Amygdala (tissue), 56 donors: Measurements from ENCODE around the gene TATDN2.
A peak's percentile ranks its signal among the peaks of the same experiment; 100 is the strongest.

Source experiments
- DNase-seq, 56 donors: peaks; one replicate each; lab custom pipeline; 2025; lab: John Stamatoyannopoulos, UW

TATDN2 gene

DNA sequence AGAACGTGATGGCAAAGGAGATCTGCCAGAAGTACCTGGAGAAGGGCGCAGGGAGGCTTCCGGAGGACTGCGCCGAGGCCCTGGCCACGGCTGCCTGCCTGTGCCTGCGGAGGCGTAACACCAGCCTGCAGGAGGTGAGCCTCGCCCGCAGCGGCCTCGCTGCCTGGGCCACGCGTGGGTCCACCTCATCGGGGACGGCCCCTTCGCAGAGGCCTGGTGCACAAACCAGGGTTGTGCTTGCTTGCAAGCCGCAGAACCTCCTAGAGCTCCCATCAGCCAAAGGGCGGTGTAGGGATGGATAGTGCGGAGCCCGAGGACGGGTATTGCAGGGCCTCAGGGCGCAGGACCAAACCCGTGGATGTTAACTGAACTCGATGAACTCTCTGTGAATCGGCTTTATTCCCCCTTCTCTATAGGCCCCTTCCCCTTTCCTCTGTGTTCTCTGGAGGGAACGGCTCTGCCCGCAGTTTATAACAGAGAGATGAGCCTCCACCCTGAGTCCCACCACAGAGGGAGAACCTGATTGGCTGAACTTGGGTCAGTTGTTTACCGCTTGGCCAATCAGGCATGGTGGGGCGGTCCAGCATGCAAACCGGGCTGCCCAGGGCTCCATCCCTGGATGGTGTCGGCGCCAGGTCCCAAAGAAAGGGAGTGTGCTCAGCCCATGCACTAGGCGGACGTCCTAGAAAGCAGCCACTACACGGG, 13.6 kb upstream of the TATDN2 start:
- DNase-seq, result no peak

DNA sequence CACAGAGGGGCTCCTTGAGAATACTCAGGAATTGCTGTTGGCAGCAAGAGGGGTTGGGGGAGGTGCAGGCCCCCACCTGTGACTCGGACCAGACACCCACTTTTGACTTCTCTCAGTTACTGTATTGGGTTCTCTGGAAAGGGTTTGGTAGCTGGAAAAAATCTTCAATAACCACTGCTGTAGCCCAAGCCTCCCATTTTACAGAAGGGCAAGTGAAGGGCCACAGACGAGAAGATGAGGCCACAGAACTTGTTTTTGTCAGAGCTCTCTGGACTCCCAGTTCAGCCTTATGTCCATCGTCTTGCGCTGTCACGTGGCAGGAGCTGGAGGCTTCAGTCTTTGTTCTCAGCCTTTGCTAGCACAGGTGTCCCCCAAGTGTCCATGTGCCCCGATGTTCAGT, 12.7 kb upstream of the TATDN2 start:
- no peak for DNase-seq

DNA sequence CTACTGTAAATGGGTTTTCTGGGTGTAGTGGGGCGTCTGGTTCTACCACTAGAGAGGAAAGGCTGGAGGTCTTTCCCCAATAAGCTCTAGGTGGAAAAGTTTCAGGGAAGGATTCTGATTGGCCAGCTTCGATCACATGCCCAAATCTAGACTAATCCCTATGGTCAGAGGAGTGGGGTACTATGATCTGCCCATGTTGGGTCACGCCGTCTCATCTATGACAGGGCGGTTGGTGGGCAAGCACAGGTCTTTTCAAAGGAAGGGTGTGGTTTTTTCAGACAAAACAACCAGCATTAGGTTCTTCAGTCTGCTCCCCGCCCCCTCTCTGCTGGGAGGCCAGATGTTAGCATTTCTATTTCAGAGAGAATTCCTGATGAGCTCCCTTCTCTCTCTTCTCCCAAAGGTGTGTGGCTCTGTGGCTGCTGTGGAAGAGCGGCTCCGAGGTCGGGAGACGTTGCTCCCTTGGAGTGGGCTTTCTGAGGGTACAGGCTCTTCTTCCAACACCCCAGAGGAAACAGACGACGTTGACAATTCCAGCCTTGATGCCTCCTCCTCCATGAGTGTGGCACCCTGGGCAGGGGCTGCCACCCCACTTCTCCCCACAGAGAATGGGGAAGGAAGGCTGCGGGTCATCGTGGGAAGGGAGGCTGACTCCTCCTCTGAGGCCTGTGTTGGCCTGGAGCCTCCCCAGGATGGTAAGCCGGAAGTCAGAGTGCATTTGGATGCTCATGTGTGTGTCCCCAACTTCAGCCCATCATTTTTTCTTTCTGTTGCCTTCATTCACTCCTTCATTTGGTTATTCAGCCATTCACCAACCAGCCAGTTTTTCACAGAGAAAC, 9.7 kb upstream of the TATDN2 start:
- no peak for DNase-seq

DNA sequence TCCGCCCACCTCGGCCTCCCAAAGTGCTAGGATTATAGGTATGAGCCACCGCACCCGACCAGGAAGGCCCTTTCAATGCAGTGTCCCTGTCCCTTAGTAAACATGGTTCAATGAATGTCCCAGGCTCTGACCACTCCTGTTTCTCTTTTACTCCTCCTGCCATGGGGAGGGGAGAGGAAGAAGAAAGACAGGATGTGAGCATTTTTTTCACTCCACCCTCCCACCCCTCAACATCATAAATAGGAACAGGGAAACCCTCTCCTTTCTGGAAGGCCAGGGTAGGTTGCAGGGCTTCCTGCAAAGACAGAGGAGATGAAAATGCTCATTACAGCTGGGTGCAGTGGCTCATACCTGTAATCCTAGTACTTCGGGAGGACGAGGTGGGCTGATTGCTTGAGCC, 7.5 kb upstream of the TATDN2 start:
- no peak for DNase-seq

DNA sequence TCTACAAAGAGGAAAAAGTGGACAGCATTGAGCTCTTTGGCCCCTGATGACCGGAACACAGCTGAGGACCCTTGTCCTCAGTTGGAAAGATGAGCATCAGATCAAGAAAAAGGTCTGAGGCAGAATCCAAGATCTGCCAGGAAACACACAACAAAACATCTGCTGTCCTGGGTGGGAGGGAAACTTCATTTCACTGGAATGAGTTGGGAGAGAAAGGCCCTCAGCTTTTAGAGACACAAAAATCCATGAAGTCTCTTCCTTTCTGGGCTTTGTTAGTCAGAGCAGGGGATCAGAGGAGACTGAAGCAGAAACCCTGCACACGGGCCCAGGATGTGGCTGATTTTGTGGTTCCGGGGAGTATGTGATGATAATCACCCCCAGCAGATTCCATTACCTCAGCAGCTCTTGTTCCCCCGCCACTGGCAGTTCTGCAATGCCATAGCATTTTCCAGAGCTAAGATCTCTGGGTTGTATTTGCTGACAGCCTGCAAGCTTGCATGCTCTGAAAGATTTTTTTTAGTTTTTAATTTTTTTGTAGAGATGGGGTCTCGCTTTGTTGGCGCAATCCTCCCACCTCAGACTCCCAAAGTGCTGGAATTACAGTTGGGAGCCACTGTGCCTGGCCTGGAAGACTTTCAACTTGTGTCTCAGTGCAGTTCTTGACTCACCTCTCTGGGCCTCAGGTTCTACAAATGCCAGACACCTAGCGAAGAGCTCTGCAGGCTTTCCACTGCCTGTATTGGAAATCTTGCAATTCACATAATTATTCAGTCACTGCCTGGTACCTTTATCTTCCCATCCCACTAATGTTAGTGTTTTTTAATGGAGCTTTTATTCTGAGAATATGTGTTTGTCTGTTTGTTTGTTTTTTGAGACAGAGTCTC, 5.8 kb upstream of the TATDN2 start:
- no peak for DNase-seq

DNA sequence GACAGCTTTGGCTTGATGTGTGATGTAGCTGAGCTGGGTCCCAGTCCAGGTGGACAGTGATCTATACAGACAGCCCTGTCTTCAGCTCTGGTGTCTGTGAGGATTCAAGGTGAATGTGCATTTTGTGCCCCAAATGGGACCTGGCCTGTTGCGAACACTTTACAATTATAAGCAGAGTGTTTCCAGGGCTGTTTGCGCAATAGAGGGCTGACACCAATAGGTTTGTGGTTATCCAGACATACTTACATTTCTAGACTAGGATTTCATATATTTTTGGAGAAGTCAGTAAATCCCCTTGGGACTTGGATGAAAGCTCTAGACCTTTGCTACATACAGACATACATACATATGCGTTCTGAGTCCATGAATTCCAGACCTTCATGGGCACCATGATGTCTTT, 4.2 kb upstream of the TATDN2 start:
- no peak for DNase-seq

DNA sequence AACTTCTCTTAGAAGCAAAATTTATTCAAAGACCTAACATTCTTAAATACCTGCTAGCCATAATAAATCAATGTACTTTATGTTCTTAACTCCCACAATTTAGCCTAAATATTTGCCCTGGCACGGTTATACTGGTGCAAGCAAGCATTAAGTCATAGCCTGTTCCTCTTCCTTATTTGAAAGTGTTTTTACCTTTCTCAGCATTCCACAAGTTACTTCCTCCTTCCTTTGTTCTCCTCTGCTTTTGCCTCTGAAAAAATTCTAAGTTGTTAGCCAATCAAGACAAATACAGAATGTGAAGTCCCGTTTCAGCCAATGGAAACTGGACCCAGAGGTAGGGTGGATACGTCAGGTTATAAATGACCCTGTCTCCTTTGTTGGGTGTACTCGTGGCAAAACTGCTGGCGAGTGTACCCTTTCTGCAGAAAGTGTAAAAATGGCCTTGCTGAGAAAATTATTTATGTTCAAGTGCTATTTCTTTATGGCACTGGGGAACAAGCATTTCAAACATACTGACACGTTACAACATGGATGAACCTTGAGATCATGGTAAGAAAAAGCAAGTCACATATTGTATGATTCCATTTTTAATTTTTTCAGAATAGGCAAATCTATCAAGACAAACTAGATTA, 3.1 kb upstream of the TATDN2 start:
- no peak for DNase-seq

DNA sequence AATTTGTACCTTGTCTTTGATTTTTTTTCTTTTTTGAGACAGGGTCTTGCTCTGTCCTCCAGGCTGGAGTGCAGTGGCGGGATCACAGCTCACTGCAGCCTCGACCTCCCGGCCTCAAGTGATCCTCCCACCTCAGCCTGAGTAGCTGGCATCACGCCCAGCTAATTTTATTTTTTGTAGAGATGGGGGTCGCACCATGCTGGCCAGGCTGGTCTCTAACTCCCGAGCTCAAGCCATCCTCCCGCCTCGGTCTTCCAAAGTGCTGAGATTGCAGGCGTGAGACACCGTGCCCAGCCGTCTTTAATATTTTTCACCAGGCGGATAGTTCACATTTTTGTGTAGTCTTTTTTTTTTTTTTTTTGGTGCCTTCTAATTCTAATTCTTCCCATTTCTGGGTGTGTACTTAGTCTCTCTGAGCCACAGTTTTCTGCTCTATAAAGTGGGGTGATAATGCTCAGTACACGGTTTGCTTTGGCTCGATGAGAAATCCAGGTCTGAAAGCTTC, 528 bp upstream of the TATDN2 start:
- no peak for DNase-seq

DNA sequence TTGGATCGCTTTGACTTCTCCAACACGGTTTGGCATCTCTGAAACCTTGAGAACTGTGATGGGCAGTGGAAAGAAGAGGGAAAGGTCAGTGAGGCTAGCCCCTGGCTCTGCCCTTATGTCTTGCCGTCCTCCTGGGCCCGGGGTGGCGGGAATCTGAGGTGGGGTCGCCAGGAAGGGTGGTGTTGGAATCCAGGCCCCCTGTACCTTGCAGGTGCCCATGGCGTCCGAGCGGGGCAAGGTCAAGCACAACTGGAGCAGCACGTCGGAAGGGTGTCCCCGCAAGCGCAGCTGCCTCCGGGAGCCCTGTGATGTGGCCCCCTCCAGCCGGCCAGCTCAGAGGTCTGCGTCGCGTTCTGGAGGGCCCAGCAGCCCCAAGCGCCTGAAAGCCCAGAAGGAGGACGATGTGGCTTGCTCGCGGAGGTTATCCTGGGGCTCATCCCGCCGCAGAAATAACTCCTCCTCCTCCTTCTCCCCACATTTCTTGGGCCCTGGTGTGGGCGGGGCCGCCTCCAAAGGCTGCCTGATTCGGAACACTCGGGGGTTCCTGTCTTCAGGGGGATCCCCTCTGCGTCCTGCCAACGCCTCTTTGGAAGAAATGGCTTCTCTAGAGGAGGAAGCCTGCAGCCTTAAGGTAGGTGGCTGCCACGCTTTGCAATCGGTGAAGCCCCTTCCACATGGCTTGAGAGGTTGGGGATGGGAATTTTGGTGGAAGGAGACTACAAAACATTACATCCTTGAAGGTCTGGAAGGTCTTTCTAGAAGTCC, 907 bp downstream of the TATDN2 start:
- peak in 7 of 56 donors; percentile 6 to 44 (median 16) for DNase-seq

DNA sequence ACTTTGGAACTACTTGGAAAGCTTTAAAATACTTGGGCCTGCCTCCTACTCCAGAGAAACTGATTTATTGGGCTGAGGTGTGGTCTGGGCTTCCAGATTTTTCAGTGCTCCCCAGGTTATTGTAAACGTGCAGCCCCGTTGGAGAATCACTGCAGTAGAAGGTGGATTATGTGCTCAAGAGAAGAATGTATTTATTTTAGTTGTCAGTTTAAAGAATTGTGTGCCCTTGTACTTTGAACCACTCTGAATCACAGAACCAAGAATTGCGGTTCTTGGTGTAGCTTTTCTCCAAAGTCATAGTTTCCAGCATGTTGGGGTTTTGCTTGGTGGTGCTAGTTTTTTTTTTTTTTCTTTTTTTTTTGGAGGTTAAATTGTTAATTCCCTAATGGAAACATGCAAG, 1.6 kb downstream of the TATDN2 start:
- no peak for DNase-seq

DNA sequence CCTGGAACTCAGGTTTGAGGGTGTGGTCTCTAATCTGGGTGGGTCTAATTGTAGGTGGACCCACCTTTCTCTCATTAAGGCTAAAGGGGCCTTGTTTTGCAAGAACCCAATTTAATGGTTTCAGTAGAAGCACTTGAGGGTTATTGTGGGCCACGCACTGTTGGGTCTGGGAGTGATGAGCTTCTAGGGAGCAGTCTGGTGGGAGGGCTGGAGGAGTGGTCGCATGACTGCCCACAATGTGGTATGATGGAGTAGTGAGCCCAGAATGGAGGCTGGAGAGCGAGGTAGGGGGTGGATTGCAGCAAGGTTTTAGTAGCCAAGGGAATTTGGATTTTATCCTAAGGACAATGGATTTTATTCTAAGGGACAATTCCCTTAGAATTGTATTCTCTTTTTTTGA, 2.7 kb downstream of the TATDN2 start:
- DNase-seq, result no peak

DNA sequence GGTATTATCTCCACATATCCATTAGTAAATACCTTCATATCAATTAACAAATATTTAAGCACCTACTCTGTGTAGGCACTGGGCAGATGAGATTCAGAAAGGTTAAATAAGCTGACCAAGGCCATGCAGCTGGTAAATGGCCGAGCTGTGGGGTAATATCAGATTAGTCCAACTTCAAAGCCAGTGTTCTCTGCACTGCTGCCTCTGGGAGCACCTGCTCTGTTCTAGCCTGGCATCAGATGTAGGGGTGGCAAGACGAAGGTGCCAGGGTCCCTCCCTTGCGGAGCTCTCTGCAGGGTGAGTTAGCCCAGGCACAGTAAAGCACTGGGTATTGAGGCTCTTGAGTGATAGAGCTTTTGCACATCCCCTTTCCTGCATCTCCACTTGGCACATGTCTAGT, 5.5 kb downstream of the TATDN2 start:
- no peak for DNase-seq

DNA sequence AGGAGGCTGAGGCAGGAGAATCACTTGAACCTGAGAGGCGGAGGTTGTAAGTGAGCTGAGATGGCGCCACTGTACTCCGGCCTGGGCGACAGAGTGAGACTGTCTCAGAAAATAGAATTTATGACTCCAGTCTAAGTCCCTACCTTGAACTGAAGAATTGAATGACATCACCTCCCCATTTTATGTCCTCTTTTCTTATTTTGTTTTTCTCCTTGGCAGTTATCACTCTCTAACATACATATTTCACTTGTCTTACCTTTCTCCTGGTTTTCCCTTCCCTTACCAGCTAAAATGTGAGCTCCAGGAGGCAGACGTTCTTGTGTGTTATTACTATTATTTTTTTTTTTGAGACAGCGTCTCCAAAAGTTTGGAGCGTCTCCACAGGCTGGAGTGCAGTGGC, 7.6 kb downstream of the TATDN2 start:
- no peak for DNase-seq

DNA sequence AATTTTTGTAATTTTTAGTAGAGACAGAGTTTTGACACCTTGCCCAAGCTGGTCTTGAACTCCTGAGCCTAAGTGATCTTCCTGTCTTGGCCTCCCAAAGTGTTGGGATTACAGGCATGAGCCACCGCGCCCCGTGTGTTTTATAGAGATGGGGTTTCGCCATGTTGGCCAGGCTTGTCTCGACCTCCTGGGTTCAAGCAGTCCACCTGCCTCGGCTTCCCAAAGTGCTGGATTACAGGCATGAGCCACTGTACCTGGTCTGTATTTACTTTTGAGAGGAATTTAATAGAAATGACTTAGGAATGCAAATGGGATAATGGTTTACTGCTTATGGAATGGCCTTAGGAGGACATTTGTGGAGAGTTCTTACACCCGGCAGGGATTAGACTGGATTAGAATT, 10.8 kb downstream of the TATDN2 start:
- no peak for DNase-seq

DNA sequence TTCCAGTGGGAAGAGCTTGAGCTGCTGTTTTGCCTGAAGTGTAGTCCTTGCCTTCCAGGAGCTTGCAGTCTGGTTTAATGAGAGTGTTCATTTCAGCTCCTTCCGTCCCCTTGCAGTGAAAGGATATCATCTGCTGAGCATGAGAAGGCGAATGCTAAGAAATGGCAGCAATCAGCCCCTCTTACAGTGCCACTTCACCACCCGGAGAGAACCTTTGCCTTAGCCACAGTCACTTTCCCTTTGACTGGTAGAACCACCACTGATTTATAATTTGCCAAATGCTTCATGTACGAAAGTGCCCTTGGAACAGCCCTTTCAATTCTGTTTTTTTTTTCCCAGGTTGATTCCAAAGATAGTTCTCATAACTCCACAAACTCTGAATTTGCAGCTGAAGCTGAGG, 11.5 kb downstream of the TATDN2 start:
- DNase-seq, result no peak

DNA sequence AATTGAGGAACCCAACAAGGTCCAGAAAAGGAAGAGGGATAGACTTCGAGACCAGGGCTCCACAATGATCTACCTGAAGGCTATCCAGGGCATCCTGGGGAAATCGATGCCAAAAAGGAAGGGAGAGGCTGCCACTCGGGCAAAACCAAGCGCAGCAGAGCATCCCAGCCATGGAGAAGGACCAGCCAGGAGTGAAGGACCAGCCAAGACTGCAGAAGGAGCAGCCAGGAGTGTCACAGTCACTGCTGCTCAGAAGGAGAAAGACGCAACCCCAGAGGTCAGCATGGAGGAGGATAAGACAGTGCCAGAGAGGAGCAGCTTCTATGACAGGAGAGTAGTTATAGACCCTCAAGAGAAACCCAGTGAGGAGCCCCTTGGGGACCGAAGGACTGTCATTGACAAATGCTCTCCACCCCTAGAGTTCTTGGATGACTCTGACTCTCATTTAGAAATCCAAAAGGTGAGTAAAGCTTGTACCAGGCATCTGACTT, 12.0 kb downstream of the TATDN2 start:
- DNase-seq, result no peak

DNA sequence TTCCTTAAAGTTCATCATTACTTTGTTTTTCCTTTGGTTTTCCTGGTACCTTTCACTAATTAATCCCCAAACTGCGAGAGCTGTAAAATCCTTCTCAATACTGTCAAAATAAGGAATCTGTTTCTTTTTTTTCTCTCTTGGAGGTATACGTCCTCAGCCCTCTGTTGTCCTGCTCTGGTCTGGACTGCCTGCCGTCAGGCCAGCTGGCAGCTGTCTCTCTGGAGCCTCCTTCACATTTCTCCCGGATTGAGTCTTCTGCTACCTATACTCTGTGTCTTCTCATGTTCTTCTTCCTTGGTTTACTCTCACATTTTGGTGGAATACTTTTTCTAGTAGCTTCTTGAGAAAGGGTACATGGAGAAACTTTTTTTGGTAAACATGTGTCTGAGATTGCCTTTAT, 13.8 kb downstream of the TATDN2 start:
- DNase-seq, result no peak

DNA sequence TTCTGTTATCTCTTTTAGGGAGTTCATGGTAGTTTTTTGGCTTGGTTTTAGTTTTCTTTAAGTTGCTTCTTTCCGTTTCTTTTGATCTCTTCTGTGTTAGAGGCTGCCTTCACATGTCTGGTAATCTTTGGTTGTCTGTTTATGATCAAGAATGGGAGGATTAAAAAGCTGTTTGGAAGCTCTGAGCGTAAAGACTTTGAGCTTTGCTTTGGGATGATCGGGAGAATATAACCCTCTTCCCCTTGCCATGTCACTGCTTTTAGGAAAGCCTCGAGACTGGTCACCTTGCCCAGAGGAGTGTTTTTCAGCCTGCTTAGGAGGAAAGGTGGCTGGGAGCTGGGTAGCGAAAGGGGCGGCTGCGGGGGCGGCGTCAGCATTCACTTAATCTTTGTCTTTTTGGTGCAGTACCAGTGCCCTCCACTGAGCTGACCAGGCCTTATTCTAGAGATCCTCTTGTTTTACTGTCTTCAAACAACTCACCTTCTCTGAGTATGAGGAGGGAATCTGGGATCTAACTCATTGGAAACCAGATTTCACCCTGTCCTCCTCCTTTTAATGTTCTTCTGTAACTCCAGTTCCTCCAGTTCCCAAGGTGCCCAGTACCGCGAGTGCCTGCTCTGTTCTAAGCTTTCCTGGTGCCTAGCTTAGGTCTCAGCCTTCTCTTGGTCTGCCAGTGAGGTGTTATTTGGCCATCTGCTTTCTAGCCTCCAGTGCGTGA, 15.5 kb downstream of the TATDN2 start:
- DNase-seq, result no peak

DNA sequence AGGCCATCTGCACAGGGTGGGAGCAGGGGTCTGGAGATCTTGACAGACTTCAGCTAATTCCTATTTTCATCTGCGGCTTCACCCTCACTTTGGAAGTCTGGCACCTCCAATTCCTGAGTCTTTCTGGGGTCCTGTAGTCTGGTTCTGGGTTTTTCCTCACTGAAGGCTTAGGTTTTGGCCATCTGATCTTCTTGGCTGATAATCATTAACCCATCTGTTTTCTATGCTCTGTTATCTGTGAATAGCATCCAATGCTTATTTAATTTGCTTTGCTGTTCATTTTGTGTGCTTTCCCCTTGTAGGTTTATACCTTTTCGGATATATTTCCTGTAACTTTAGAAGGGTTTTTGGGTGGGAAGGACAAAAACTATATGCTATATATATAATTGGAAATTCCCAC, 17.6 kb downstream of the TATDN2 start:
- DNase-seq, result no peak
